MM.1S (cell line): Measurements from ENCODE around the gene TMPRSS3.

Experiments used
- DNase-seq: peaks from one replicate; pipeline ENCODE4 v3.0.0-alpha.2; 2015
- H2AFZ ChIP-seq: fragments of 300-600 bp; sonication (generic); 2 replicates; pipeline ENCODE4 v1.6.0; 2016; ENCODE audit warnings: antibody characterized with exemption, low read length
- H3F3A ChIP-seq: fragments of 300-600 bp; sonication (generic); 2 replicates; pipeline ENCODE4 v1.6.1; 2016; ENCODE audit warnings: mild to moderate bottlenecking, antibody characterized with exemption, low read length, moderate library complexity, mixed read lengths; ENCODE audit not compliant: insufficient read depth
- H3K27ac ChIP-seq: fragments of 300-600 bp; sonication (generic); 2 replicates; pipeline ENCODE4 v1.5.1; 2016; ENCODE audit warnings: mild to moderate bottlenecking, low read length
- H3K27me3 ChIP-seq: fragments of 300-600 bp; sonication (generic); replicated peaks from 2 replicates; pipeline ENCODE4 v1.6.0; 2016; ENCODE audit warnings: low read length; ENCODE audit not compliant: insufficient read depth
- H3K36me3 ChIP-seq: fragments of 300-600 bp; sonication (generic); replicated peaks from 2 replicates; pipeline ENCODE4 v1.6.1; 2016; ENCODE audit warnings: mild to moderate bottlenecking, low read length, mixed read lengths; ENCODE audit not compliant: insufficient read depth
- H3K4me1 ChIP-seq: fragments of 300-600 bp; sonication (generic); 2 replicates; pipeline ENCODE4 v1.6.1; 2016; ENCODE audit warnings: low read length, mixed read lengths
- H3K4me2 ChIP-seq: fragments of 300-600 bp; sonication (generic); 2 replicates; pipeline ENCODE4 v1.6.0; 2016; ENCODE audit warnings: low read depth, low read length
- H3K4me3 ChIP-seq: fragments of 300-600 bp; sonication (generic); 2 replicates; pipeline ENCODE4 v1.5.1; 2016; ENCODE audit warnings: low read length, mixed read lengths
- H3K79me2 ChIP-seq: fragments of 300-600 bp; sonication (generic); 2 replicates; pipeline ENCODE4 v1.6.1; 2016; ENCODE audit warnings: mixed run types, low read length, mixed read lengths
- H3K9ac ChIP-seq: fragments of 300-600 bp; sonication (generic); 2 replicates; pipeline ENCODE4 v1.6.1; 2016; ENCODE audit warnings: low read length, mixed read lengths
- H3K9me2 ChIP-seq: fragments of 300-600 bp; sonication (generic); replicated peaks from 2 replicates; pipeline ENCODE4 v1.6.1; 2016; ENCODE audit warnings: mild to moderate bottlenecking, low read length, mixed read lengths; ENCODE audit not compliant: insufficient read depth
- H3K9me3 ChIP-seq: fragments of 300-600 bp; sonication (generic); replicated peaks from 2 replicates; pipeline ENCODE4 v1.6.1; 2016; ENCODE audit warnings: mild to moderate bottlenecking, low read length, mixed read lengths; ENCODE audit not compliant: insufficient read depth
- H4K20me1 ChIP-seq: fragments of 300-600 bp; sonication (generic); 2 replicates; pipeline ENCODE4 v1.6.1; 2016; ENCODE audit warnings: mild to moderate bottlenecking, low read length, moderate library complexity, mixed read lengths; ENCODE audit not compliant: insufficient read depth
- CTCF ChIP-seq: fragments of 300-600 bp; sonication (generic); IDR thresholded peaks from 2 replicates; pipeline ENCODE4 v1.5.1; 2016; ENCODE audit warnings: antibody characterized with exemption, low read length, mixed read lengths
- EZH2 ChIP-seq: fragments of 300-600 bp; sonication (generic); optimal IDR thresholded peaks from 2 replicates; pipeline ENCODE3; 2017; ENCODE audit warnings: low read depth, mild to moderate bottlenecking, antibody characterized with exemption, low read length, mixed read lengths
- EZH2phosphoT487 ChIP-seq: fragments of 300-600 bp; sonication (generic); IDR thresholded peaks from 2 replicates; pipeline ENCODE4 v1.6.1; 2018; ENCODE audit warnings: antibody characterized with exemption, low read length

Gene TMPRSS3

GRCh38 chr21:42373196-42373907 is 22.5 kb downstream of the TMPRSS3 start:
- Histone ChIP-seq H3K27ac (no peak overlapping the region), H3K9me2 (no peaks in the 10 kb centered on the region), H3K36me3 (no peaks in the 10 kb centered on the region), H3K27me3 (peaks cover 99% of the 10 kb centered on the region), H3K9ac (no peak overlapping the region), H3K79me2 (no peaks in the 10 kb centered on the region), H3K4me1 (no peaks in the 10 kb centered on the region), H2AFZ (no peak overlapping the region), H4K20me1 (no peaks in the 10 kb centered on the region), H3K4me3 (no peak overlapping the region), H3K9me3 (no peaks in the 10 kb centered on the region), H3F3A (no peaks in the 10 kb centered on the region), H3K4me2 (no peak overlapping the region)
- TF ChIP-seq EZH2phosphoT487 (no peak), EZH2 (no peak), CTCF (no peak)
- no peak for DNase-seq

GRCh38 chr21:42370894-42371654 is 24.8 kb downstream of the TMPRSS3 start:
- no peaks in the 10 kb centered on the region for H3K36me3 ChIP-seq
- H3K9ac ChIP-seq = no peak overlapping the region
- DNase-seq = no peak
- H3K27ac ChIP-seq = no peak overlapping the region
- H3K79me2 ChIP-seq = no peaks in the 10 kb centered on the region
- H2AFZ ChIP-seq = no peak overlapping the region
- no peak for TF ChIP-seq EZH2
- no peak for TF ChIP-seq CTCF
- TF ChIP-seq EZH2phosphoT487 = no peak
- H3K9me3 ChIP-seq = no peaks in the 10 kb centered on the region
- H3K27me3 ChIP-seq = peaks cover 99% of the 10 kb centered on the region
- H3K4me1 ChIP-seq = no peaks in the 10 kb centered on the region
- H3F3A ChIP-seq = no peaks in the 10 kb centered on the region
- H3K9me2 ChIP-seq = no peaks in the 10 kb centered on the region
- H3K4me2 ChIP-seq = no peak overlapping the region
- H3K4me3 ChIP-seq = no peak overlapping the region
- H4K20me1 ChIP-seq = no peaks in the 10 kb centered on the region

- no peaks in the 10 kb centered on the region for H3K9me3 ChIP-seq
- TF ChIP-seq EZH2phosphoT487 = no peak
- no peak for TF ChIP-seq CTCF
- TF ChIP-seq EZH2 = no peak
- H3K9ac ChIP-seq = no peak overlapping the region
- H3K79me2 ChIP-seq = no peaks in the 10 kb centered on the region
- no peak overlapping the region for H2AFZ ChIP-seq
- H3K36me3 ChIP-seq = no peaks in the 10 kb centered on the region
- no peaks in the 10 kb centered on the region for H4K20me1 ChIP-seq
- no peak for DNase-seq
- no peak overlapping the region for H3K27ac ChIP-seq
- H3K4me3 ChIP-seq = no peak overlapping the region
- no peaks in the 10 kb centered on the region for H3K4me1 ChIP-seq
- no peak overlapping the region for H3K4me2 ChIP-seq
- peaks cover 100% of the 10 kb centered on the region for H3K27me3 ChIP-seq
- H3K9me2 ChIP-seq = no peaks in the 10 kb centered on the region
- H3F3A ChIP-seq = no peaks in the 10 kb centered on the region
Observed at GRCh38 chr21:42369821-42370220, 26.0 kb downstream of the TMPRSS3 start.
